ENCODE data around the gene BPHL. TPM values are rescaled to one million over a fixed set of nuclear protein-coding genes. Genes with fewer than 3 reads are reported as not detected.
"Not testable (repeated sequence)": the region's sequence is repeated elsewhere in the genome, so short reads cannot be mapped to it uniquely, and the experiment has no call there.

BPHL gene
- polyA plus RNA-seq, 1 donor = 29.5 TPM

- not testable (repeated sequence) for DNase-seq (ENCODE audit: low read depth)
Observed at GRCh38 chr6:3178666-3179065, 60.2 kb downstream of the BPHL start.

- DNase-seq (ENCODE audit: low read depth) = not testable (repeated sequence)
Observed at GRCh38 chr6:3179945-3180344, 61.4 kb downstream of the BPHL start.

- no peak for DNase-seq (ENCODE audit: low read depth)
Observed at GRCh38 chr6:3181105-3181504, 62.6 kb downstream of the BPHL start.

DNA sequence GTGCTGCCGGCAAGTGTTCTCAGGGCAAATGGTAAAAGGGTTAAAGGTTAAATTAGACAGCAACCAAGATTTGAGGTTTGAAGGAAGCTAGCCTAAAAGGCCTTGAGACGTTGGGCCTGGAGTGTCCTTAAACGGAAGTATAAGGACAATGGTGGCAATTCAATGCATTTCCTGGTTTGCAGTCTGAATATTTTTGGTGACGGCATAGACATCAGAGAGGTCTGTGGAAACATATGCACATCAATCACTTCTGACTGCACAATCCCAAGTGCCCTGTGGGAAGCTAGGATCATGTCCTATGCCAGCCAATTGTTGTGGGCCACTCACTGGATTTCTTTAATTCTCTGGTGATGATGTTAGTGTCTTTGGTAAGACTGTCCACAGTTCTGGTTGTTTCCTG, 64.6 kb downstream of the BPHL start:
- no peak for DNase-seq (ENCODE audit: low read depth)

- DNase-seq (ENCODE audit: low read depth) = no peak
Observed at GRCh38 chr6:3186974-3187382, 68.5 kb downstream of the BPHL start.

DNA sequence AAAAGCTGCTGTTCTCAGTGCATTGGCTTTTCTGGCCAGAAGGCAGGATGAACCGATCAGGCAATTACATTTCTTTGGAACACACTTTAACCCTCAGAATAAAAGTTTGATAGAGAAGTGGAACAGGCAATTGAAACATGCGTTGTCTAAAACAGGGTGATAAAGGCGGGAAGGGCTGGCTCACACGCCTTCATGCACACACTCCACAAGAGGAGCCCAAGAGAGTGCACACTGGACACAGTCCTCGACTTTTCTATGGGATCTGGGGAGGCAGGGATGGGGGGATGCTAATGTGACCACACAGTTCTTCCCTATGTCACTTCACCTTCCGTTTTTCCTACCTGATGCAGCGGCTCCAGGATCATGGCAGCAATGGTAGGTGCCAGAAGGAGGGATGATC, 69.8 kb downstream of the BPHL start:
- no peak for DNase-seq (ENCODE audit: low read depth)

DNA sequence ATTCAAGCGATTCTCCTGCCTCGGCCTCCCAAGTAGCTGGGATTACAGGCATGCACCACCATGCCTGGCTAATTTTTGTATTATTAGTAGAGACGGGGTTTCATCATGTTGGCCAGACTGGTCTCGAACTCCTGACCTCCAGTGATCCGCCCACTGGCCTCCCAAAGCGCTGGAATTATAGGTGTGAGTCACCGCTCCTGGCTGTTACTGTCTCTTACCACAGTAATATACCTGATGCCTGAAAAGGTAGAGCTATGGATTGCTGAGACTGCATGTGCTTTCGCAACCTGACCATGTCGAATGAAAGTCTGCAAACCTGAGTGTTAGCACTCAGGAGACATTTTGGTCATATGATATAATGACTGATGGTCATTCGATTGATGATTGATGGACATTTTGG, 70.7 kb downstream of the BPHL start:
- DNase-seq (ENCODE audit: low read depth) = not testable (repeated sequence)

GRCh38 chr6:3190056-3190455, 71.5 kb downstream of the BPHL start:
- DNase-seq (ENCODE audit: low read depth) = no peak

GRCh38 chr6:3190779-3191178, 72.3 kb downstream of the BPHL start:
- no peak for DNase-seq (ENCODE audit: low read depth)

- DNase-seq (ENCODE audit: low read depth) = no peak
Observed at GRCh38 chr6:3193102-3193849, 74.8 kb downstream of the BPHL start.

DNA sequence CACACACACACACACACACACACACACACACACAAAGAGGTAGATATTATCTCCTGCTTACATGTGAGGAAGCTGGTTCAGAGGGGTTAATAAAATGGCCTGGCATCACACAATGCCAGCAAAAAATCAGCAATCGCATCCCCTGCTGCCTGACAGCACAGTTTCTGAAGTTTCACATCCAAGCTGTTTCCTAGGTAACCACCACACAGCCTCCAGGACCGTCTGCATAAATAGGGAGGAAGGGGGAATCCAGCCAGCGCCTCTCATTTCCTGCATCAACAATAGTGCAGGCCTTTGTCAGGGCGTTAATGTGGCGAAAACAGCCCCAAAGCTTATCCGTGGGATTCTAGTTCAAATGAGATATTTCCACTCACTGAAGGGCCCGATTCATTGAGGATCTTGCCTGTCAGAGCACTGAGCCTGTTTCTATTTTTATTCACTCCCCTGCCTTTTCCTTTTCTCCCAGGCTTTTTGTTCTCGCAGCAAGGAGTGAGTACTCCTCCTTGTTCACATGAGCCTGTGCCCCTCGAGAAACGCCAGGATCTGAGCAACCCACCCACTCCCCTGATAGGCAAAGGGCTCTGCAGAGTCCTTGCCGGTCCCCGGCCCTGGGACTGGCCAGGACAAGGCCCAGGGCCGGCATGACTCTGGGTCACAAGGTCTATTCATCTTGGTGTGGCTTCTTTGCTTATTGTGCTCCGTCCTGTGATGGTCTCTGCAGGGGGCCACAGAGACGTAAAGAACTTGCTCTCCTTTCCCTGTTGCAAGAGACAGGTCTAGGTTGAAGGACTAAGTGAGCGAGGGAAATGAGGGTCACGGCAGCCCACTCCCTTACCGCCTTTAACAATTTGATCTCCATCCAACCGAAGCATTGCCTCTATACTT, 76.3 kb downstream of the BPHL start:
- DNase-seq (ENCODE audit: low read depth) = peak; percentile 41

DNA sequence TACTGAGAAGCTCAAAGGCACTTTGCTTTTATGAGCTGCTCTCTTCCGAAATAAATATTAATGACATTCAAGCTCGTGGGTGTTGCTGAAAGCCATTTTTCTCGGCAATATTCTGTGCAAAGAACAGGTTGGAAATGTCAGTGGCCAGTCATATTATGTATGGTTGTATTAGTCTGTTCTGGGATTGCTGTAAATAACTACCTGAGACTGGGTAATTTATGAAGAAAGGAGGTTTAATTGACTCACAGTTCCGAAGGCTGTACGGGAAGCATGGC, 76.8 kb downstream of the BPHL start:
- DNase-seq (ENCODE audit: low read depth) = no peak

GRCh38 chr6:3195695-3196497, 77.4 kb downstream of the BPHL start:
- no peak for DNase-seq (ENCODE audit: low read depth)

DNA sequence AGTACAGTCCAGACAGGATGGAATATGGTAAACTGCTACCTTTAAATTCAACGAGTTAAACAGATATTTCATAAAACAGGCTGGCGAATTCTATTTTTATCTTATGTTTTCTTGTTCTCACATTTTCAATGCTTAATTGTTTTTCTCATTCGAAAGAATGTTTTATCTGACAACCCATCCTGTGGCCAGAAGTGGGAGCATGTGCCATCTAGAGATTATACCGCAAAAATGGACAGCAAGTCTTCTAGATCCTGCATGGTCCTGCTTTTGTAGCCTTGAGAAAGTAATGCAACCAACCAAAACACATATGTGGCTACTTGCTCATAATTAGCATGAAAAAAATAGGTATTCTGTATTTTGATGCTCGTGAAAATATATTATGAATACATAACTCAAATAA, 78.3 kb downstream of the BPHL start:
- DNase-seq (ENCODE audit: low read depth) = no peak

DNA sequence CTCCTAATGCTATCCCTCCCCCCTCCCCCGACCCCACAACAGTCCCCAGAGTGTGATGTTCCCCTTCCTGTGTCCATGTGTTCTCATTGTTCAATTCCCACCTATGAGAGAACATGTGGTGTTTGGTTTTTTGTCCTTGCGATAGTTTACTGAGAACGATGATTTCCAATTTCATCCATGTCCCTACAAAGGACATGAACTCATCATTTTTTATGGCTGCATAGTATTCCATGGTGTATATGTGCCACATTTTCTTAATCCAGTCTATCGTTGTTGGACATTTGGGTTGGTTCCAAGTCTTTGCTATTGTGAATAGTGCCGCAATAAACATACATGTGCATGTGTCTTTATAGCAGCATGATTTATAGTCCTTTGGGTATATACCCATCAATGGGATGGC, 79.2 kb downstream of the BPHL start:
- DNase-seq (ENCODE audit: low read depth) = not testable (repeated sequence)

DNA sequence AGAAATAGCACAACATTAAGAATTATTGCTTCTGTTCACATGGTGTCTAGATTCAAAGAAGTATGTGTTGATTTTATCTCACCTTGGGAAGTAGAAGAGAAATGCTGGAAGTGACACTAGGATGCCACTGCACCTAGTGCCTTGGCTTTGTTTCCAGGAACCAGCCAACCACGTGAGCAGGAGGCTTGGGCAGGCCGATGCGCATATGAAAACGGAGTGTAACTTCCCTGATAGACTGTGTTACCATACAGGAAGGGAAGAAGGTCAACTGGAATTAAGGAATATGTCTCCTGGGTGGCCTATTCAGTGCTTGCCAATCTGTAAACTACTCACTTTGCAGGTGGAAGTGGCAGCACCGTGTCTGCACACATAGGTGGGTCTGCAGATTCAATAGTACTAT, 80.9 kb downstream of the BPHL start:
- no peak for DNase-seq (ENCODE audit: low read depth)

DNA sequence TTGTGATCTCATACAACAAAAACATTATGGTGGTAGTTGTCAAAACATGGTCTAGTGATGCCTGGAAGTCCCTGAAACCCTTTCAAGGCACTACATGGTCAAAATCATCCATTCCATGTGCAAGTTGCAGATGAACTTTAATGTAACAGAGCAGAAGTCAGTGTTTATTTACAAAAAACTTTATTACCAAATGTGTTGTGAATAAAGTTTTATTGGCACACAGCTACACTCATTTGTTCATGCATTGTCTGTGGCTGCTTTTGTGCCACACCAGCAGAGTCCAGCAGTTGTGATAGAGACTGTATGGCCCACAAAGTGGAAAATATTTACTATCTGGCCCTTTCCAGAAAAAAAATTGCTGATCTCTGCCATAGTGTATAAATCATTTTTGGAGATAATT, 82.2 kb downstream of the BPHL start:
- no peak for DNase-seq (ENCODE audit: low read depth)

DNA sequence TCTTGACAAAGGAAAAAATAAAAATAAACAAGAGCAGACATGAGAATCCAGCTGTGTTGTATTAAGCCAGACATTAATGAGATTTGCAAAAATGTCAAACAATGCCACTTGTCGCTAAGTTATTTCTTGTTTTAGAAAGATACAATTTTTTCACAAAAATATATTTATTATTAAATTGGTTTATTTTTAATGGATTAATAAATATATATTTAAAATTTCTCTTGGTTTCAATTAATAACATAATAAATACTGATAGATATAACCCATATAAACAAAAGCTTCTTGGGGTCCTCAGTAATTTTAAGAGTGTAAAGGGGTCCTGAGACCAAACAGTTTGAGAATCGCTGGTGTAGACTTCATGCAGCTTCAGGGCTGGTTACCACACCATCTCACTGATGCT, 82.9 kb downstream of the BPHL start:
- DNase-seq (ENCODE audit: low read depth) = no peak

Measured in forelimb muscle (tissue), 1 donor.